Measurements from ENCODE around the gene MAD1L1. TPM values are rescaled to one million over a fixed set of nuclear protein-coding genes. Genes with fewer than 3 reads are reported as not detected.

MAD1L1 gene
- total RNA-seq, 1 experiment from 2014 or later: 38.5 TPM

DNA sequence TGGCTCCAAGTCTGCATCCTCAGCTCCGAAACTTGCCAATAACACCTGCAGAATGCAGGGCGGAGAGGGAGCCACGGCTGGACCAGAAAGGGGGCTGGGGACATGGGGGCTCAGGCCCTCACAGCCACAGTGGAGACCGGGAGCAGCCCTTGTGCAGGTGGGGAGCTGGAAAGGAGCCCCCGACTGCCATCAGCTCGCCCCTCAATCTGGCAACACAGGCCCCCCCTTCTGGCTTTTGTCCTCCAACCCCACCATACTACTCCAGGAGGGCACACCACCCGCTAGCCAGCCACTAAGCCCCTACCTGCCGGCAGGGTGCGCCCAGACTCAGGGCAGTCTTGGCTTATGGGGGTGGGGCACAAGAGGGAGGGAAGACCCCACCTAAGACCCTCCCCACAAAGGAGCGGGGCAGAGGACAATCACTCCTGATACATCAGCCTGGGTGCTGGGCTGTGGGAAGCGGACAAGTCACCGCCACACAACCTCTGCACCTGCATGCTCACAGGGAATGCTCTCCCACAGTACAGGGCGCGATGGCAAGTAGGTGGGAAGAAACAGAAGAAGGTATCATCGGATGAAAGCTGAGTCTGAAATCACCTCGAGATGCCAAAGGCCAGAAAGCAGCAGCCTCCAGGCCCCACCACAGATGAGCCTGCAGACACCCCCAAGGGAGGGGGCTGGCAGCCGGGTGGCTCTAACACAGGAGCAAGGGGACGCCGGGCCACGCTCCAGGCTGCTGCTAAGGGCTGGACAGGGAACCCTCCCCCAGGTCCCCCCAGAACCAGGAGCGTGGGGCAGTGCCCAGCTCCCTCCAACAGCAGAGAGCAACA lies 297.4 kb downstream of the MAD1L1 start:
- Histone ChIP-seq H3K4me3 (replicated peaks in 1 of 2; ENCODE audit: low read depth in 1 of 2, low read length in 2 of 2) (no peak overlapping the region), H3K4me2 (ENCODE audit: low read length) (no peak overlapping the region), H3K36me3 (ENCODE audit: control insufficient read depth in 1 of 2, insufficient read depth in 2 of 2, low read length in 2 of 2) (no peaks in the 10 kb centered on the region), H4K20me1 (ENCODE audit: insufficient read depth) (no peaks in the 10 kb centered on the region), H3K27me3 (ENCODE audit: insufficient read depth, low read length) (no peaks in the 10 kb centered on the region), H3K9ac (ENCODE audit: low read length) (no peak overlapping the region), H3K4me1 (ENCODE audit: control insufficient read depth in 1 of 2, insufficient read depth in 2 of 2, low read length in 2 of 2) (peaks cover 7 to 14% of the 10 kb centered on the region in 2 experiments), H3K9me3 (ENCODE audit: control insufficient read depth in 1 of 2, insufficient read depth in 1 of 2, low read depth in 1 of 2, low read length in 2 of 2) (no peaks in the 10 kb centered on the region), H3K79me2 (ENCODE audit: insufficient read depth, low read length) (no peaks in the 10 kb centered on the region; the same call in 1 of the 2 replicates), H3K9me2 (ENCODE audit: insufficient read depth) (no peaks in the 10 kb centered on the region), H3K27ac (ENCODE audit: low read depth, low read length) (no peak overlapping the region), H2AFZ (ENCODE audit: low read depth, low read length, poor library complexity, severe bottlenecking) (no peak overlapping the region)
- RAD21 ChIA-PET (ENCODE audit: low non-redundant PET in 1 of 2, low total read pairs in 2 of 2, uncharacterized antibody in 2 of 2, unreplicated experiment in 2 of 2): no interaction called here
- no peak for ATAC-seq
- no TSS peak for BruUV-seq (replicated peaks)
- POLR2A ChIA-PET: no interaction called here
- TF ChIP-seq YY1 (IDR thresholded peaks at IDR 0.05; ENCODE audit: extremely low read depth, insufficient replicate concordance, low read depth, low read length) (no peak), SIN3A (IDR thresholded peaks at IDR 0.05; ENCODE audit: low read depth) (no peak), TCF7L2 (IDR thresholded peaks at IDR 0.05; ENCODE audit: borderline replicate concordance, extremely low read depth, insufficient read depth, insufficient read length) (no peak), POLR2A (IDR thresholded peaks at IDR 0.05; ENCODE audit: borderline replicate concordance, extremely low read depth, insufficient read depth, insufficient read length) (no peak), FOSL1 (IDR thresholded peaks at IDR 0.05; ENCODE audit: low read depth) (no peak), CEBPB (IDR thresholded peaks at IDR 0.05; ENCODE audit: low read depth) (no peak), POLR2AphosphoS5 (IDR thresholded peaks at IDR 0.05; ENCODE audit: low read depth, low read length) (no peak), EZH2phosphoT487 (IDR thresholded peaks at IDR 0.05; ENCODE audit: borderline replicate concordance) (no peak), ZNF274 (IDR thresholded peaks at IDR 0.05; ENCODE audit: low read depth, low read length) (no peak), SRF (IDR thresholded peaks at IDR 0.05; ENCODE audit: low read depth) (no peak)
- TF ChIP-seq, protein P1, sequence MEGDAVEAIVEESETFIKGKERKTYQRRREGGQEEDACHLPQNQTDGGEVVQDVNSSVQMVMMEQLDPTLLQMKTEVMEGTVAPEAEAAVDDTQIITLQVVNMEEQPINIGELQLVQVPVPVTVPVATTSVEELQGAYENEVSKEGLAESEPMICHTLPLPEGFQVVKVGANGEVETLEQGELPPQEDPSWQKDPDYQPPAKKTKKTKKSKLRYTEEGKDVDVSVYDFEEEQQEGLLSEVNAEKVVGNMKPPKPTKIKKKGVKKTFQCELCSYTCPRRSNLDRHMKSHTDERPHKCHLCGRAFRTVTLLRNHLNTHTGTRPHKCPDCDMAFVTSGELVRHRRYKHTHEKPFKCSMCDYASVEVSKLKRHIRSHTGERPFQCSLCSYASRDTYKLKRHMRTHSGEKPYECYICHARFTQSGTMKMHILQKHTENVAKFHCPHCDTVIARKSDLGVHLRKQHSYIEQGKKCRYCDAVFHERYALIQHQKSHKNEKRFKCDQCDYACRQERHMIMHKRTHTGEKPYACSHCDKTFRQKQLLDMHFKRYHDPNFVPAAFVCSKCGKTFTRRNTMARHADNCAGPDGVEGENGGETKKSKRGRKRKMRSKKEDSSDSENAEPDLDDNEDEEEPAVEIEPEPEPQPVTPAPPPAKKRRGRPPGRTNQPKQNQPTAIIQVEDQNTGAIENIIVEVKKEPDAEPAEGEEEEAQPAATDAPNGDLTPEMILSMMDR (IDR thresholded peaks at IDR 0.05 in 2 of 3, conservative IDR thresholded peaks at IDR 0.05 in 1 of 3; ENCODE audit: borderline replicate concordance in 1 of 3, insufficient read depth in 1 of 3, low read depth in 2 of 3, low read length in 2 of 3): no peak
- intact Hi-C loops (cut with micrococcal nuclease): no loop called here
- CTCF ChIA-PET: no interaction called here
- DNase-seq (ENCODE audit: low read depth, low spot score): no peak
